ENCODE results near the gene SLC38A9. TPM values are rescaled to one million over a fixed set of nuclear protein-coding genes. Genes with fewer than 3 reads are reported as not detected.
"Not testable (repeated sequence)": the region's sequence is repeated elsewhere in the genome, so short reads cannot be mapped to it uniquely, and the experiment has no call there.

The SLC38A9 gene
- total RNA-seq, 2 donors from 2014 or later, result 4.8 to 9.1 TPM

DNA sequence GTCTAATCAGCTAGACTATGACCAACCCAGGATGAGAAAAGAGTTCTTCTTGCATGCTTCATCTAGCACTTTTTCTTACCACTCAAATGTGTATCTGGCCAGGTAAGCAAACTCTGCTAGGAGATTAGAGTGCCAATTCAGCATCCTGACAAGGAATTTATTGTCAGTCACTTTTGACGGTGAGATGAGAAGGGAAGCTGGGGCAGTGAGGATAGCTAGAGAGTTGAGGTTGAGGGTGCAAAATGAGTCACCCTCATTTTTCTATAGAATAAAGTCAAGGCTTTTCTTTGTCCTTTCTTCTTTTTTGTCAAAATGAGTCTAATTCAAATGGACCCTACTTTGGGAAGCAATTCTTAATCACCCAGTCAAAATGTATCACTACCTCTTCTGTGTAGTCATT is 102.7 kb downstream of the SLC38A9 start:
- H3K36me3 ChIP-seq, result no peaks in the 10 kb centered on the region
- H3K4me1 ChIP-seq, result peaks cover 0 to 5% of the 10 kb centered on the region in 2 donors
- TF ChIP-seq, protein P1, sequence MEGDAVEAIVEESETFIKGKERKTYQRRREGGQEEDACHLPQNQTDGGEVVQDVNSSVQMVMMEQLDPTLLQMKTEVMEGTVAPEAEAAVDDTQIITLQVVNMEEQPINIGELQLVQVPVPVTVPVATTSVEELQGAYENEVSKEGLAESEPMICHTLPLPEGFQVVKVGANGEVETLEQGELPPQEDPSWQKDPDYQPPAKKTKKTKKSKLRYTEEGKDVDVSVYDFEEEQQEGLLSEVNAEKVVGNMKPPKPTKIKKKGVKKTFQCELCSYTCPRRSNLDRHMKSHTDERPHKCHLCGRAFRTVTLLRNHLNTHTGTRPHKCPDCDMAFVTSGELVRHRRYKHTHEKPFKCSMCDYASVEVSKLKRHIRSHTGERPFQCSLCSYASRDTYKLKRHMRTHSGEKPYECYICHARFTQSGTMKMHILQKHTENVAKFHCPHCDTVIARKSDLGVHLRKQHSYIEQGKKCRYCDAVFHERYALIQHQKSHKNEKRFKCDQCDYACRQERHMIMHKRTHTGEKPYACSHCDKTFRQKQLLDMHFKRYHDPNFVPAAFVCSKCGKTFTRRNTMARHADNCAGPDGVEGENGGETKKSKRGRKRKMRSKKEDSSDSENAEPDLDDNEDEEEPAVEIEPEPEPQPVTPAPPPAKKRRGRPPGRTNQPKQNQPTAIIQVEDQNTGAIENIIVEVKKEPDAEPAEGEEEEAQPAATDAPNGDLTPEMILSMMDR (IDR thresholded peaks at IDR 0.05), result no peak
- H3K27ac ChIP-seq, result no peak overlapping the region
- H3K27me3 ChIP-seq, result no peaks in the 10 kb centered on the region
- H3K9me3 ChIP-seq, result no peaks in the 10 kb centered on the region
- no peak for DNase-seq (ENCODE audit: low spot score)
- H3K4me3 ChIP-seq, result no peak overlapping the region

DNA sequence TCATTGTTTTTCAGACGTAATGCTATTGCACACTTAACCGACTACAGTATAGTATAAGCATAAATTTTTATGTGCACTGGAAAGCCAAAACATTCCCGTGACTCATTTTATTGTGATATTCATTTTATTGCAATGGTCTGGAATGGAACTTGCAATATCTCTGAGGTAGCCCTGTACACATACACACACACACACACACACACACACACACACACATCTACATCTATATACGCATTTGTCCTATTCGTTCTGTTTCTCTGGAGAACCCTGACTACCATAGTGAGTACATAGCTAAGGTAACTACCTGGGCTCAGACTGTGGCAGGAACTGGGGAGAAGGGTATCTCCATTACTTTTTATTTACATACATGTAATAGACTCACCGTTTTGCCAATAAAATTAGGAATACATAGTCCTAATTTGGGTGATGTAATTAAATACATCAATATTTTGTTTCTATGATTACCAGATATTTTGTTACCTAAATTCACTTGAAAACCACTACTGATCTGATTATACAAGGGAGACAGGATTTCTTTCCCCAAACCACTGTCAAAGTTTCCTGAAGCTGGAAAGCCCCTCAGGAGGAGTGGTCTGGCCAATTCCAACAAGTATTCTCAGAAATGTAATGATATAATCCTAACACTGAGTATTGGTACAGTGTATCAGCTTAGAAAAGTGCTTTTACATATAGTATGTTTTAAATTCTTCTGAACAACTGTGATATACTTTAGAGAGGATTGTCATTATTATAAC is 103.4 kb downstream of the SLC38A9 start:
- Histone ChIP-seq H3K27me3 (no peaks in the 10 kb centered on the region), H3K9me3 (no peaks in the 10 kb centered on the region), H3K36me3 (no peaks in the 10 kb centered on the region), H3K4me3 (no peak overlapping the region), H3K27ac (no peak overlapping the region), H3K4me1 (peaks cover 0 to 11% of the 10 kb centered on the region in 2 donors)
- no peak for DNase-seq (ENCODE audit: low spot score)
- TF ChIP-seq, protein P1 (IDR thresholded peaks at IDR 0.05), result no peak

DNA sequence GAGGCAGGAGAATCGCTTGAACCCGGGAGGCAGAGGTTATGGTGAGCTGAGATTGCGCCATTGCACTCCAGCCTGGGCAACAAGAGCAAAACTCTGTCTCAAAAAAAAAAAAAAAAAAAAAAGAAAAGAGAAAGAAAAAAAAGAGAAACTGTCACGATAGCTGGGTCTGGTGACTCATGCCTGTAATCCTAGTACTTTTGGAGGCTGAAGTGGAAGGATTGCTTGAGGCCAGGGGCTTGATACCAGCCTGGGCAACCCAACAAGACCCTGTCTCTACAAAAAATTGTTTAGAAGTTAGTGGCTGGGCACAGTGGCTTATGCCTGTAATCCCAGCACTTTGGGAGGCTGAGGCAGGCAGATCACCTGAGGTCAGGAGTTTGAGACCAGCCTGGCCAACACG is 104.8 kb downstream of the SLC38A9 start:
- H3K27me3 ChIP-seq; DNase-seq (ENCODE audit: low spot score); H3K36me3 ChIP-seq; H3K4me3 ChIP-seq; H3K9me3 ChIP-seq; H3K27ac ChIP-seq: not testable (repeated sequence)
- peaks cover 0 to 26% of the 10 kb centered on the region in 2 donors for H3K4me1 ChIP-seq

DNA sequence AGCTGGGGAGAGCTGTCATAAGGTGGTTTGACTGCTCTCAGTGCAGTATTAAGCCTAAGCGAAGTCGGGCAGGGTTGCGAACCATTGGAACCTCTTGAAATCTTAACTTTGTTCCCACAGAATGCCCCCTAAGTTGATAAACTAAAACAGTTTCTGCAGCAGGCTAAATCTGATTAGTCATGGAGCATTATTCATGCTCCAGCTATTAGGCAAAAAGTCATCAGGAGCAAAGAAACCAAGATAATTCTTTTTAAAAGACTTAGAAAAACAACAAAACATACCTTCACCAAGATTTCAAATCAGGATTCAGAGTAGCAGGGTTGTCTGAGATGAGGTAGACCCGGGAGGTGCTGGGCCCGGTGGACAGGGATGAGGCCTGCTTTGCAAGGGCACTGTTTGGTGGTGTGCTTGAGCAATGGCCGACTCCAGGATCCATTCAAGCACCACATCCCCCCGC is 107.5 kb downstream of the SLC38A9 start:
- peak overlapping the region; percentile 91 to 97 for H3K27ac ChIP-seq
- H3K4me3 ChIP-seq, result no peak overlapping the region
- H3K27me3 ChIP-seq, result no peaks in the 10 kb centered on the region
- no peaks in the 10 kb centered on the region for H3K36me3 ChIP-seq
- no peaks in the 10 kb centered on the region for H3K9me3 ChIP-seq
- peak; percentile 50 for DNase-seq (ENCODE audit: low spot score)
- peaks cover 0 to 50% of the 10 kb centered on the region in 2 donors for H3K4me1 ChIP-seq
- TF ChIP-seq, protein P1 (IDR thresholded peaks at IDR 0.05), result no peak

DNA sequence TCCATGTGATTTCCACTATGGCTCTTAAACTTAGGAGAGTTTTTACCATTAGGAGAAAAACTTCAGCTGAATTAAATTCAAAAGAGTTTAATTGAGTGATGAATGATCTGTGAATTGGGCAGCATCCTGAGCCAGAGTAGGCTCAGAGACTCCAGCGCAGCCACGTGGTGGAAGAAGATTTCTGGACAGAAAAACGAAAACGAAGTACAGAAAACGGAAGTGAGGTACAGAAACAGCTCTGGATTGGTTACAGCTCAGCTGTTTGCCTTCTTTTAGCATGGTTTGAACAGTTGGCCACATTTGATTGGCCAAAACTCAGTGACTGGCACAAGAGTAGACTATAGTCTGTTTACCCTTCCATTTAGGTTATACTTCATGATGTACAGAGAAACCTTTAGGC is 108.2 kb downstream of the SLC38A9 start:
- peak overlapping the region; percentile 91 to 97 for H3K27ac ChIP-seq
- H3K9me3 ChIP-seq, result no peaks in the 10 kb centered on the region
- peak; percentile 57 for DNase-seq (ENCODE audit: low spot score)
- H3K36me3 ChIP-seq, result no peaks in the 10 kb centered on the region
- TF ChIP-seq, protein P1 (IDR thresholded peaks at IDR 0.05), result peak in 1 of 2 donors; percentile 18
- H3K4me1 ChIP-seq, result peaks cover 0 to 57% of the 10 kb centered on the region in 2 donors
- no peaks in the 10 kb centered on the region for H3K27me3 ChIP-seq
- H3K4me3 ChIP-seq, result no peak overlapping the region

DNA sequence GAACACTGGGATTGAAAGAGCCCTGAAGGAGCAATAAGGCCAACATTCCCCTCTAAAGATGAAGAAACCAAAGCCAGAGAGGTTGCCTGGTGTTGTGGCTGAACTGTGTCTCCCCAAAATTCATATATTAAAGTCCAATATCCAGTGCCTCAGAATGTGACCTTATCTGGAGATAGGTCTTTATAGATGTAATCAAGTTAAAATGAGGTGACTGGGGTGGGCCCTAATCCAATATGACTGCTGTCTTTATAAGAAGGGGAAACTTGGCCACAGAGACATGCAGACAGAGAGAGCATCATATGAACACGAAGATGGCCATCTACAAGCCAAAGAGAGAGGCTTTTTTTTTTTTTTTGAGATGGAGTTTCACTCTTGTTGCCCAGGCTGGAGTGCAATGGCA is 110.5 kb downstream of the SLC38A9 start:
- Histone ChIP-seq H3K27ac (peak overlapping the region; percentile 91 to 97), H3K9me3 (no peaks in the 10 kb centered on the region), H3K4me1 (peaks cover 0 to 78% of the 10 kb centered on the region in 2 donors), H3K4me3 (peak overlapping the region in 1 of 2 donors; percentile 36), H3K27me3 (no peaks in the 10 kb centered on the region), H3K36me3 (no peaks in the 10 kb centered on the region)
- TF ChIP-seq, protein P1 (IDR thresholded peaks at IDR 0.05), result no peak
- no peak for DNase-seq (ENCODE audit: low spot score)

Measured in right atrium auricular region (tissue), 2 donors.